PC-3 (cell line): ENCODE data around the gene HDAC4.

Experiments used
- CTCF ChIP-seq: fragments of 300-600 bp; sonication (generic); conservative IDR thresholded peaks from 2 replicates; pipeline ENCODE4 v1.5.1; 2017; ENCODE audit warnings: antibody characterized with exemption, low read depth, mild to moderate bottlenecking, low read length
- EZH2phosphoT487 ChIP-seq: fragments of 300-600 bp; sonication (generic); IDR thresholded peaks from 2 replicates; pipeline ENCODE4 v1.6.1; 2018; ENCODE audit warnings: mild to moderate bottlenecking, antibody characterized with exemption, low read length, borderline replicate concordance

DNA sequence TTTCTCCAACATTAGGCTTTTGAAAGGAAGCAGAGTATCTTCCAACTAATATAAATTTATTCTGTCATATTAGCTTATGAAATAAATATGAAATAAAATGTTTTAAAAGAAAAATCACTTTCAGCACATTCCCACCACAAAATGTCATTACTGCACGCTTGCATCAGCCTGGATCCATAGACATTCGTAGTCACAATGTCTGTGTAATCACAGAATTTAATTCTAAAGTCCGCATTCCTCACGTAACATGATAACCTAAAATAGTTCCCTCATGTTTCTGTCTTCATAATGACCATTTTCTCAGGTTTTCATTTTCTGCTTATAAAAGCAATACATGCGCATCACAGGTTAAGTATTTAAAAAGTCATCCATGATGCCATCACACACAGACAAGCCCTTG is 47.1 kb downstream of the HDAC4 start:
- no peak for TF ChIP-seq CTCF
- TF ChIP-seq EZH2phosphoT487 = no peak
